Occipital lobe (tissue), 2 donors: Measurements from ENCODE around the gene ILF2. TPM values are rescaled to one million over a fixed set of nuclear protein-coding genes. Genes with fewer than 3 reads are reported as not detected.
"Not testable (repeated sequence)": the region's sequence is repeated elsewhere in the genome, so short reads cannot be mapped to it uniquely, and the experiment has no call there.

Experiments used
- DNase-seq: peaks from one replicate; lab custom pipeline; 2025; lab: John Stamatoyannopoulos, UW
- total RNA-seq: library from RNA; depleted of rRNA; stranded (reverse); fragments of >200 nt; gene quantifications from one replicate; pipeline ENCODE4 v1.2.3, GENCODE V29; 2014

Gene ILF2
- total RNA-seq, 1 donor from 2014 or later, result 177 TPM

DNA sequence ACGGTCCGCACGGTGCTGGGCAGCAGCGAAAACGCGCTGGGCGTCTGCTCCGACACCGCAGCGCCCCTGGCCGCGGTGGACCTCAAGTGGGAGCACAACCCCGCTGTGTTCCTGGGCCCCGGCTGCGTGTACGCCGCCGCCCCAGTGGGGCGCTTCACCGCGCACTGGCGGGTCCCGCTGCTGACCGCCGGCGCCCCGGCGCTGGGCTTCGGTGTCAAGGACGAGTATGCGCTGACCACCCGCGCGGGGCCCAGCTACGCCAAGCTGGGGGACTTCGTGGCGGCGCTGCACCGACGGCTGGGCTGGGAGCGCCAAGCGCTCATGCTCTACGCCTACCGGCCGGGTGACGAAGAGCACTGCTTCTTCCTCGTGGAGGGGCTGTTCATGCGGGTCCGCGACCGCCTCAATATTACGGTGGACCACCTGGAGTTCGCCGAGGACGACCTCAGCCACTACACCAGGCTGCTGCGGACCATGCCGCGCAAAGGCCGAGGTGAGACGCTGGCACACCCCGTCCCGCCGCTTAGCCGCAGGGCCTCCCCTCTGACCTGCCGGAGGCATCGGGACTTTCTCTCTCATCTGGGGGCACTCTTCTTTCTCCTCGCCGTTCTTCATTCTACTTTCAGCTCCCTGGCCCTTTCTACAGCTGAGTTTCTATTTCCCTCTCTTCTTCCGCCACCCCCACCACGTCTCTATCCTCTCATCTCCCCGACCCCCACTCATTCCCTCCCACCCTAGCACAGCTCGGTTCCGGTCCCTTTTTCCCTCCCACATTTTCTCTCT, 8.7 kb upstream of the ILF2 start:
- DNase-seq, result no peak

DNA sequence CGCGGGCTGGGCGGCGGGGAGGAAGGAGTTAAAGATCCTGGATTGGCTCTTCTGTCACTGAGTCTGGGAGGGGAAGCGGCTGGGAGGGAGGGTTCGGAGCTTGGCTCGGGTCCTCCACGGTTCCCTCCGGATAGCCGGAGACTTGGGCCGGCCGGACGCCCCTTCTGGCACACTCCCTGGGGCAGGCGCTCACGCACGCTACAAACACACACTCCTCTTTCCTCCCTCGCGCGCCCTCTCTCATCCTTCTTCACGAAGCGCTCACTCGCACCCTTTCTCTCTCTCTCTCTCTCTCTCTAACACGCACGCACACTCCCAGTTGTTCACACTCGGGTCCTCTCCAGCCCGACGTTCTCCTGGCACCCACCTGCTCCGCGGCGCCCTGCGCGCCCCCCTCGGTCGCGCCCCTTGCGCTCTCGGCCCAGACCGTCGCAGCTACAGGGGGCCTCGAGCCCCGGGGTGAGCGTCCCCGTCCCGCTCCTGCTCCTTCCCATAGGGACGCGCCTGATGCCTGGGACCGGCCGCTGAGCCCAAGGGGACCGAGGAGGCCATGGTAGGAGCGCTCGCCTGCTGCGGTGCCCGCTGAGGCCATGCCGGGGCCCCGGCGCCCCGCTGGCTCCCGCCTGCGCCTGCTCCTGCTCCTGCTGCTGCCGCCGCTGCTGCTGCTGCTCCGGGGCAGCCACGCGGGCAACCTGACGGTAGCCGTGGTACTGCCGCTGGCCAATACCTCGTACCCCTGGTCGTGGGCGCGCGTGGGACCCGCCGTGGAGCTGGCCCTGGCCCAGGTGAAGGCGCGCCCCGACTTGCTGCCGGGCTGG, 7.9 kb upstream of the ILF2 start, which contains the start of gene NPR1:
Gene NPR1, plus strand, starts transcription at position 170 of the 818 bp plus-strand sequence. Its CDS starts 421 bp downstream, at position 591.
- DNase-seq, result no peak

DNA sequence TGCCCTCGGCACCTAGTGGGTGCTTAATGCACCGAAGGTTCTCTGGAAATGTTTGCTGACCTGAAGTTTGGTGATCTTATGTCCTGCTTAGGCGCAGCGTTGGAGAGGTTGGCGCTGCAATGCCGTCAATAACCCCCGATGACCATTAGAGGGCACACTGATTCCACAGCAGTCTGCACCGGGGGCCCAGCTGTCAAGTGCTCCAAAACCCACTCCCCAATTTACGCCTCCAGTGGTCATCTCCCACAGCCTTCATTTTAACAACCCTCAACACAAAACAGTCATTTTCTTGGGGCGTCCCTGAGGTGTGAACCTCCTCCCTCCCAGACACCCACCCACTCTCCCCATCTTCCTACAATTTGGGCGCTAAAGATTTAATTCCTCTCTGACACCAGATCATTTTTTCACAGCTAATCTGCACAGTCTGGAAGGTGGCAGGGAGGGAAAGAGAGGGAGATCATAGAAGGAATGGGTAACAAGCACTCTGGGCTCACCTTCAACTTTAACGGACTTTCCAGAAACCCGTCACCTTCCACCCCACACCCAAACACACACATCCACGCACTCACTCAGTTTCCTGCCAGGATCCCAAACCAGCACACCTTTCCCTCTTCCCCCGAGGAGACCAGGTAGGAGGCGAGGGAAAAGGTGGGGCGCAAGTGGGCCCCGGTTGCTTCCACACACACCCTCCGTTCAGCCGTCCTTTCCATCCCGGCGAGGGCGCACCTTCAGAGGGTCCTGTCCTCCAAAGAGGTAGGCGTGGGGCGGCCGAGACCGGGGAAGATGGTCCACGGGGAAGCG, 7.1 kb upstream of the ILF2 start:
- DNase-seq, result no peak

DNA sequence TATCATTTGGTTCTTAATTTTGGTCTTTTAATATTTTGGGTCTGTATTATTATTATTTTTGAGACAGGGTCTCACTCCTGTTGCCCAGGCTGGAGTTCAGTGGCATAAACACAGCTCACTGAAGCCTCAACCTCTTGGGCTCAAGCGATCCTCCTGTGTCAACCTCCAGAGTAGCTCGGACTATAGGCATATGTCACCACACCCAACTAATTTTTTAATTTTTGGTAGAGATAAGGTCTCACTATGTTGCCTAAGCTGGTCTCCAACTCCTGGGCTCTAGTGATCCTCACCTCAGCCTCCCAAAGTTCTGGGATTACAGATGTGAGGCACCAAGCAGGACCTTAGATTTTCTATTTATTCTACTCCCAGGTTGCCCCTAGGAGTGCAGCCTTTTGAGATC, 2.7 kb upstream of the ILF2 start:
- DNase-seq, result no peak

DNA sequence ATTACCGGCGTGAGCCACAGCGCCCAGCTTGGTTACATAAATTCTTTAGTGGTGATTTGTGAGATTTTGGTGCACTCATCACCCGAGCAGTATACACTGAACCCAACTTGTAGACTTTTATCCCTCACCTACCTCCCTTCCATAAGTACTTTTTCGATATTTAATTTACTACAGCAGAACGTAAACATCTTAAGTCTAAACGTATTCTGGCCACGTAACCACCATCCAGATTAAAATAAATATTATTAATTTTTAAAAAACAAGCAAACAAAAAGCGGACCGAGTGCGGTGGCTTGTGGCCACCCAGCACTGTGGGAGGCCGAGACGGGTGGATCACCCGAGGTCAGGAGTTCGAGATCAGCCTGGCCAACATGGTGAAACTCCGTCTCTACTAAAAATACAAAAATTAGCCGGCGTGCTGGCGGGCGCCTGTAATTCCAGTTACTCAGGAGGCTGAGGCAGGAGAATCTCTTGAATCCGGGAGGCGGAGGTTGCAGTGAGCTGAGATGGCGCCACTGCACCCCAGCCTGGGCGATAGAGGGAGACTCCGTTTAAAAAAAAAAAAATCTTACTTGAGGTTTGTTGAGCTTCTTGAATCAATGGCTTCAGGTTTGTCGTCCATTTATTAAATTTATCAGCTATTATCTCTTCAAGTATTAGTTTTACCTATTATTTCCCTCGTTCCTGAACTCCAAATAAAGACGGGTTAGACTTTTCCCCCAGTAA, 998 bp upstream of the ILF2 start:
- DNase-seq, result not testable (repeated sequence)

DNA sequence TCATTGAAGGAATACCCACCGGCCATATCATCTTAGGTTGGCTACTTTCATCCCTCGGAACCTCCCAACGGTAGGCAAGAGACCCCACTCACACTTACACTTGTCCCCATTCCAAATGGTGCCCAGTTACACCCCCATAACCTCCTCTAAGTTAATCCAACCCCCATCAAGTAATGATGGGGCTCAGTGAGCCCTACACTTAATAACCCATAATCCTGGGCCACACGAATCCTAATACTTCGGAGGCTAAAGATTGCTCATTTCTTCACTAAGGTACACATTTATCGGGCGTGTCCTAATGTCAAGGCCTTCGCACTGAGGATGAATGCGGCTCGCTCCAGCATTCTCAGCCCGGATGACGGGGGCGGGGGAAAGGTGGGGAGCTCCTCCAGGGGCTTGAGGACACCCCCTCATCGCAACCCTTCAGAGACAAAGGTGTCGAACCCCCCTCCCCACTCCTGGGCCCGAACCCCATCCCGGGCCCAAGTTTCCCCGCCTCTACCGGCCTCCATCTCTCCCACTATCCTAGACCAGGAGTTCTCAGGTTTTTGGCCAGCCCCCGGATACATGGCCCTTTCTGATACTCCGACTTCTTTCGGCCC, 435 bp downstream of the ILF2 start:
- no peak for DNase-seq

DNA sequence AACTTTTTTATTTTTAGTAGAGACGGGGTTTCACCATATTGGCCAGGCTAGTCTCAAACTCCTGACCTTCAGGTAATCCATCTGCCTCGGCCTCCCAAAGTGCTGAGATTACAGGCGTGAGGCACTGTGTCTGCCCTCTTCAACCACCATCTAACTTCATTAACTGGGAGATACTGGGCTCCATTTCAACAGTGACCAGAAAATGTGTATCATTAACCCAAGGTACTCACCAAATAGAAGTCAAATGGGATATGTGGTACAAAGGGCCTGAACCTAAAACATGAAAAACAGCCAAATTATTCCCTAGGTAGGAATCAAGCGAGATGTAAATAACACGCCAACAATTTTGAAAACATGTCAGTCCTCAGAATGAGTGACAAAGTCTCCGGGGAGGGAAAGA, 1.2 kb downstream of the ILF2 start:
- DNase-seq, result no peak

DNA sequence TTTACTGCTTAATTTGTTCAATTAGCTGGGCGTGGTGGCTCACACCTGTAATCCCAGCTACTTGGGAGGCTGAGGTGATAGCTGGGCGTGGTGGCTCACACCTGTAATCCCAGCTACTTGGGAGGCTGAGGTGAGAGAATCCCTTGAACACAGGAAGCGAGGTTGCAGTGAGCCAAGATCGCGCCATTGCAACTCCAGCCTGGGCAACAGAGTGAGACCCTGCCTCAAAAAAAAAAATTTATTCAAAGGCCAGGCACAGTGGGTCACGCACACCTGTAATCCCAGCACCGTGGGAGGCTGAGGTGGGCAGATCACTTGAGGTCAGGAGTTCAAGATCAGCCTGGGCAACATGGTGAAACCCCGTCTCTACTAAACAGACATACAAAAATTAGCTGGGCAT, 2.1 kb downstream of the ILF2 start:
- DNase-seq, result not testable (repeated sequence)

DNA sequence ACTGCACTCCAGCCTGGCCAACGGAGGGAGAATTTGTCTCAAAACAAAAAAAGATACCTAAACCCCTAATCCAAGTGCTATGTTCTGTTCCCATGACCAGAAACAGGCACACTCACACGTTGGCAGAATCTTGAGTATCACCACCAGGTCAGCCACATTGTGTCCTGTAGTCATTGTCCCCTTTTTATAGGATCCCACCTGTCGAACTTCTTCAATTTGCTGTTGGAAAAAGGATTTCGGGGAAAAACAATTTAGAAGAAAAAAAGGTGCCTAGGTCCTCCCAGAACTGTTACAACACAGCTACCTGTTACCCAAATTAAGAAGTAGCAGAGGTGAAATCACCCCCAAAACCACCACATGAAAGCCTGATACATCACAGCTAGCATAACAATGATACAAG, 3.4 kb downstream of the ILF2 start:
- no peak for DNase-seq

DNA sequence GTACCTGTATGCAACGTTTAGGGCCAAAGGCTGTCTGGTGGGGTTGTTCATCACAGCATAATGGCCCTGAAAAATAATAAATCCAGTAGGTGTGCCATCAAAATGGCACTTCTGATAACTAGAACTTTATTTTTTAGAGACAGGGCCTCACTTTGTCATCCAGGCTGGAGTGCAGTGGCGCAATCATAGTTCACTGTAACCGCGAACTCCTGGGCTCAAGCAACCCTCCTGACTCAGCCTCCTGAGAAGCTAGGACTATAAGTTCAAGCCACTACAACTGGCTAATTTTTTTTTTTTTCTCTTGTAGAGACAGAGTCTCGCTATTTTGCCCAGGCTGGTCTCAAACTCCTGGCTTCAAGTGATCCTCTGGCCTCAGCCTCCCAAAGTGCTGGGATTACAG, 7.6 kb downstream of the ILF2 start:
- no peak for DNase-seq

DNA sequence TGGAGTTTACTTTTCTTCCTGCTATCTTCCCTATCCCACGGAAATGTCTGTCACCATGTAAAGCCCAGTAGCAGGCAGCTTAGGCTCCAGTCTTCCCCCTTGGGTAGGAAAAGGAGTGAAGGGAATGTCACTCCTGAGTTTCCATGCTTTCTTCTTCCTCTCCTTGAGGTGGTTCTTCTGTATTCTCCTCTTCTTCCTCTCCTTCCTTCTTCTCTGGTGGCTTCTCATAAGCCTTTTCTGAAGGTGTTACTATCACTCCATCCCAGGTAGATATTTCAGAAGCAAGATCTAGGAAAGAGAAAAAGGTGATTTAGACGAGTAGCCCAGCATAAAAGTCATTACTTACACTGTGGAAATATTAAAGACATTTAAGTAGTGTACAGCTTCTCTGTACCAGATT, 8.5 kb downstream of the ILF2 start:
- no peak for DNase-seq

DNA sequence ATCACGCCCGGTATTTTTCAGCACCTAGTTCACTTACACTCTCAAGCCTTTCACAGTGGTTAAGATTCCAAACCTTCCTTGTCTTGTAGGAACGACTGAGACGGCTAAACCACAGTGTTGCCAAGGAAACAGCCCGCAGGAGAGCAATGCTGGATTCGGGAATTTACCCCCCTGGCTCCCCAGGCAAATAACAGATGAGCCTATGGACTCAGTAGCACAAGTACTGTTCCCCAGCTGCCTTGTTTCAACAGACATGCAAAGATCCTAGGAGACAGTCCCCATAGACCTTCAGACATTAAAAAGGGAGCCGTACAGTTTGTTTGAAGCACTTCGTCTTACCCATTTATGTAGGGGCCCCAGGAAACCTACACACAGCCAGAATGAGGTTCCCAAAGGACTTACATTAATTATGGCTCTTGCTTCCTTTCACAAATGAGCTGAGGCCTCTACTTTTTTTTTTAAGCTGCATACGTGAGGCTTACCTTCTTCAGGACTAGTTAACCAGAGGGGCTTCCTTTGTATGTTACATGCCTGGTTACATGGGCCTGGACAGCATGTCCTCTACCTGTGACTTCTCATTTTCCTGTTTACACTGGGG, 9.6 kb downstream of the ILF2 start:
- DNase-seq, result no peak

DNA sequence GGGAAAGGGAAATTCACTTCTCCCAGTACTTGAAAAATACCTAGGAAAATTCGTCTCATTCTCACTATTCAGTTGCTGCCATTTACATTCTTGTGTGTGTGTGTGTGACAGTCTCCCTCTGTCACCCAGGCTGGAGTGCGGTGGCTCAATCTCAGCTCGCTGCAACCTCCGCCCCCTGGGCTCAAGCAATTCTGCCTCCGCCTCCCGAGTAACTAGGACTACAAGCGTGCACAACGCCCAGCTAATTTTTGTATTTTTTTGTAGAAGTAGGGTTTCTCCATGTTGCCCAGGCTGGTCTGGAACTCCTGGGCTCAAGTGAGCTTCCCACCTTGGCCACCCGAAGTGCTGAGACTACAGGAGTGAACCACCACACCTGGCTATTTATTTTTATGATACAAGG, 11.1 kb downstream of the ILF2 start:
- no peak for DNase-seq

DNA sequence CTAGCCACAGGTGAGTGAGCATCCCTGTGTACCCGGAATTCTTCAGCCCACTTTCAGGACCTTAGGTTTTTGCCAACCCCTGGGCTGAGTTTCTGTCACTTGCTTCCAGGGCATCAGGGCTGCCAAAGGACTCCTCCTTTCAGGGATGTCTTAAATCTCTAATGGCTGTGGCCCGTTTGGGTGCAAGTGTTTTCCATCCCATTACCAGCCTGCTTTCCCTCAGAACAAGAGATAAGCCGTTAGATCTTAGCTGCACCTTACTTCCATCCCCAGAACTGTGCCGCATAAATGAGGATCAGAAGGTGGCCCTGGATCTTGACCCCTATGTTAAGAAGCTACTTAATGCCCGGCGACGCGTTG, 11.6 kb downstream of the ILF2 start:
- DNase-seq, result no peak

DNA sequence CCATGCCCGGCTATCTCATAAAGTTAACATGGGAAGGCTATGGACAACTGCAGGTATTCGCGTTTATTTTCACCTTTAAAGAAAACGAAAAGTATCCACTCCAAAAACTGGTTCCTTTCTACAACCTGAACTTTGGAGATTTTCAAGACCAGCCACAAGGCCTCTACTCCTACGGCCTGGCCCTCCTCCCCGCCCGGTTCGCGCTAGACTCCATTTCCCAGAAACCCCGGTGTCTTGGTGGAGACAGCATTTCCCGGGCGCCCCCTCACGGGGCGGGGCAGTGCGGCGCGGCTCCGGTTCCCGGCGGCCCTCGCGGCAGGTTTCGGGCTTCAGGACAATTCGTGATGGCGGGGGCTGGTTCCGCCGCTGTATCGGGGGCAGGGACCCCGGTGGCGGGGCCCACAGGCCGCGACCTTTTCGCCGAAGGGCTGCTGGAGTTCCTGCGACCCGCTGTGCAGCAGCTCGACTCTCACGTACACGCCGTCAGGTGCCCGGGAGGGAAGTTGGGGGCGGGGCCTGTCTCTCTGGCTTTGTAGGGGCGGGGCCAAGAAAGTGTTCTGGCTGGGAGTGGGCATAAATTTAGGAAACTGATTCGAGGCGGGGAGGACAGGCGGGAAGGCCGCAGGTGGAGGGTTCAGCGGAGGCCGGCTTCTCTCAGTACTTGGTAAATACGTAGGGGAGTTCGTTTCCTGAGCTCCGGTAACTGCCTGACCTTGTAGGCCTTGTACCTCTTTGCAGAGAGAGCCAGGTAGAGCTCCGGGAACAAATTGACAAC, 12.2 kb downstream of the ILF2 start, which contains the start of gene SNAPIN:
Gene SNAPIN, plus strand, starts transcription at position 304 of the 775 bp plus-strand sequence. Its CDS starts 41 bp downstream, at position 345.
- DNase-seq, result peak; percentile 88

DNA sequence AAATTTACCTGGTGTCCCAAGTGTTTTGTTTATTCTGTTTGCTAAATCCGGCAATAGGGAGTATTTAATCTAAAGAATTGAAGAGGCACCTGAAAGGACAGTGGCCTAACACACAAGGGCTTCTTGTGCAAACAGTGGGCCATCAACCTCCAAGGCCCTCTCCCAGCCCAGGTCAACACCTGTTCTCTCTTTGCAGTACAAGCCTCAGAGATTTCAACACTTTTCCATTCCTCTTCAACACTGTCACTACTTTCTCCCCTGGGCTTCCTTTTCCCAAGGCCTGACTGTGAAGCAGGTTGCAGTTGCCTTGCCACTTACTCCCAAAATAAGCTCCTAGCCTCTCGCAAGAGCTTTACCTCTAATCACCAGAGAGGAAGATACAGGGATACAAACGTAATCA, 15.5 kb downstream of the ILF2 start:
- no peak for DNase-seq

DNA sequence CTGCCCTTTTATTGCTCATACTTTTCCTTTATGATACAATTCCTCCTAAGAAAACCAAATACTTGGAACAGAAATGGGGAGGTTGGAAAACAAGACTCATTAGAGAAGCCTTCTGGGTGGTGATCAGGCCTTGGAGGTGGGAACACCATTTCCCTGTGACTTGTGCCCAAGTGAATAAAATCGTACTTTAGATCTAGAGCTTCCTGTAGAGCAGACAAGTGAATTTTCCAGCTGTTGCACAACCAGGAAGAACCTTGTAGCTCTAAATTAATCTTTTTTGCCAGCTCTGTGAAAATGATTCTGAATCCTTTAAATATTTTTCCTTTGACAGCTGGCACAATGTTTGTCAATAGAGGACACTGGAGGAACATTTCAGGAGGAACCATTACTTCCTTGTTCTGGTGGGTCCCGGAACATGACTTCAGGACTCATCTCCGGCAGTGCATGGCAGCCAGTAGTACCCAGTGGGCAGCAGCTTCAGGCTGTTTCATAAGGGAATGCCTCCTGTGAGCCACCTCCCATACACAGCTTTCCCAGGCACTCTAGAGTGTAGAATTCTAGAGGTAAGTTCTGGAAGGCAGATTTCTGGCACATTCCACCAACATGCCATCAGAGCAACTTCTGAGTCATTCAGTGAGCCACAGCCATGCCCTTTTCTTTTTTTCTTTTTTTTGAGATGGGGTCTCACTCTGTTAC, 17.8 kb downstream of the ILF2 start:
- DNase-seq, result no peak

DNA sequence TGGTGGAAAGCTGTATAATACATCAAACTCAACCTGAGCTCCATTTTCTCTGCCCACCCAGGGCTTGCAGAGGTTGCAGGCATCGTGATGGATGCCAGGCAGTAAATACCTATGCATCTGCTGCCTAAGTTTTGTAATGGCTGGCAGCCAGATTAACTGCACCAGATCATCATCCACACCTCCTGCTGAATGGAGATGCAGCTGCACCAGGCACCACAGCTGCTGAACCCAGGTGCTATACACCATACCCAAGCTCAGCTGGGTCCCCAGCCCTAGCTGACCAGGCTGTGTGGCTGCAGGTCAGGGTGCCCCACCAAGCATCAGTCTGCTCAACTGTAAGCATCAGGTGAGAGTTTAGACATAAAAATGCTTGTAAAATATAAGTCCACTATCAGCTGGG, 19.0 kb downstream of the ILF2 start:
- DNase-seq, result no peak

DNA sequence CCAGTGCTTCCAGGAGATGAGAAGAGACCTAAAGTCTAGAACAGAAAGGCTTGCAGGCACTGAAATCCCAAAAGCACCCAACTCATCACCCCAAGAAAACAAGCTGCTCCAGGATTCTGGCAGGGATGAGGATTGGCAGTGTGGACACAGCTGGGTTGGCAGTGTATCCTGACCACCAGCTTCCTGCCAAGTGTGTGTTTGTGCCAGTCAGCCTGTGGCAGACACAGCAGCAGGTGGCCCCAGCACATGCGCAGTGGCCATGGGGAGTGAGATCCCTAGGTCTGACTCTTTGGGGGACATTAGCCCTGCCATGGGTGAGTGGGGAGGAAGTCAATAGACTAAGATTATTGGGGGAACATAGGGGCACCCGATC, 20.9 kb downstream of the ILF2 start:
- DNase-seq, result peak; percentile 68
